GM12874 (cell line): ENCODE data around the gene PRR16.

Experiments
- TF ChIP-seq, protein P1 (sequence below): IDR thresholded peaks from 2 replicates; pipeline ENCODE4 v1.5.1; 2011; ENCODE audit warnings: low read depth, mild to moderate bottlenecking, control low read depth, low read length, moderate library complexity; ENCODE audit not compliant: insufficient read depth

PRR16 gene

DNA sequence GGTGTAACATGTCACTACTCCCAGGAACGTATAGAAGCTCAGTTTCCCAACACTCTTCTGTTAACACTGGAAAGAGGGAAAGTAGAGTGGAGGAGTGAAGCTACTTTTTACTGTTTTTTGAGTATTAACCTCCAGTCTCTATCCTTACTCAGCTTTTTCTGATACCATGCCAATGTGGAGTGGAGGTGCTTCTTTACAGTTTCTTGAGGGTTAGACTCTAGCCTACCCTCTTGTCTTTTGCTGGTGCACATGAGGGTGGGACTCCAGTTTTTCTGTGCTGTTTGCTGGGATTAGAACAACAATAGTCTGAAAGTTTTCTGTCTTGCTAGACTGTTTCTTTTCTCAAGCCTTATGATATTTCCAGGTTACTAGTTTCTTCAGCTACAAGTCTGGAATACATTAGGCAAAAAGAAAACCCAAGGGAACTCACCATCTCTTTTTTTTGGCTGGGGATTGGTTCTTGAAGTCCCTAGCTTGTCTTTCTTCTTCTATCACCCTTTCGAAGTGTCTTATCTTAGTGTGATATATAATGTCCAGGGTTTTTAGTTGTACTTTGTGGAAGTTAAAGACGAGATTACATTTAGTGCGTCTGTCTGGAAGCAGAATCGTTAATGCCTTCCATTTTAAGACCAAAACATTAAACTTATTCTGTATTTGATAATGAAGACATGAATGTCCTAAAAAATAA lies 35.9 kb downstream of the PRR16 start:
- TF ChIP-seq, protein P1, sequence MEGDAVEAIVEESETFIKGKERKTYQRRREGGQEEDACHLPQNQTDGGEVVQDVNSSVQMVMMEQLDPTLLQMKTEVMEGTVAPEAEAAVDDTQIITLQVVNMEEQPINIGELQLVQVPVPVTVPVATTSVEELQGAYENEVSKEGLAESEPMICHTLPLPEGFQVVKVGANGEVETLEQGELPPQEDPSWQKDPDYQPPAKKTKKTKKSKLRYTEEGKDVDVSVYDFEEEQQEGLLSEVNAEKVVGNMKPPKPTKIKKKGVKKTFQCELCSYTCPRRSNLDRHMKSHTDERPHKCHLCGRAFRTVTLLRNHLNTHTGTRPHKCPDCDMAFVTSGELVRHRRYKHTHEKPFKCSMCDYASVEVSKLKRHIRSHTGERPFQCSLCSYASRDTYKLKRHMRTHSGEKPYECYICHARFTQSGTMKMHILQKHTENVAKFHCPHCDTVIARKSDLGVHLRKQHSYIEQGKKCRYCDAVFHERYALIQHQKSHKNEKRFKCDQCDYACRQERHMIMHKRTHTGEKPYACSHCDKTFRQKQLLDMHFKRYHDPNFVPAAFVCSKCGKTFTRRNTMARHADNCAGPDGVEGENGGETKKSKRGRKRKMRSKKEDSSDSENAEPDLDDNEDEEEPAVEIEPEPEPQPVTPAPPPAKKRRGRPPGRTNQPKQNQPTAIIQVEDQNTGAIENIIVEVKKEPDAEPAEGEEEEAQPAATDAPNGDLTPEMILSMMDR: no peak

DNA sequence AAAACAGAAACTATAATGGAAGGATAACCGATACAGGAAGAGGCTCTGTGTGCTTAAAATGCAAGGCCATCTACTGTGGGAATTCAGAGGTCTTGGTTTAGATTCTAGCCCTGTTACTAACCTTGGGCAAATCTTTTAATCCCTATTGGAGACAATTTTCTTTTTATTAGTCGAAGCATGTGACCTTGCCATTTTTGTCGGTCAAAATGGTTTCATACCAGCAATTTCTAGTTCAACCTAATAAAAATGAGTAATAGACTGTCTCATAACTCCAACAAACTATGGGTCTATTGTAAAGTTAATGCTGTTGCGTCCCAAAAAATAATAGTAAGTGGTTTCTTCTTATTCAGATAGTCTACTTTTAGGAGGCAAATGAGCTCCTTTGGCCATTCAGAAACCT lies 38.4 kb downstream of the PRR16 start:
- TF ChIP-seq, protein P1: no peak

DNA sequence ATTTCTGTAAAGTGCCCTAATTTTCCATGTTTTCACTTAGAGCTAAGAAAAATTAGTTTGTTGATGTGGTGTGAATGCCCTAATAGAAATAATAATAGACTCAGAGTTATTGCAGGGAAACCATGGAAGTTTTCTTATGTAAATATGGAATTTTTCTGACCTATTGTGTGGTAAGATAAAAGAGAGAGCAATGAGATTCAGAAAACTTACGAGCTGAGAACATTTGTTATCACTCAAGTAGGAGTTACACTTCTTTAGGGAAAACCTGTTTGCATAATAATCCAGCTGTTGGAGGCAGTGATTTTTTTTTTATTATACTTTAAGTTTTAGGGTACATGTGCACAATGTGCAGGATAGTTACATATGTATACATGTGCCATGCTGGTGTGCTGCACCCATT lies 39.2 kb downstream of the PRR16 start:
- TF ChIP-seq, protein P1: no peak

DNA sequence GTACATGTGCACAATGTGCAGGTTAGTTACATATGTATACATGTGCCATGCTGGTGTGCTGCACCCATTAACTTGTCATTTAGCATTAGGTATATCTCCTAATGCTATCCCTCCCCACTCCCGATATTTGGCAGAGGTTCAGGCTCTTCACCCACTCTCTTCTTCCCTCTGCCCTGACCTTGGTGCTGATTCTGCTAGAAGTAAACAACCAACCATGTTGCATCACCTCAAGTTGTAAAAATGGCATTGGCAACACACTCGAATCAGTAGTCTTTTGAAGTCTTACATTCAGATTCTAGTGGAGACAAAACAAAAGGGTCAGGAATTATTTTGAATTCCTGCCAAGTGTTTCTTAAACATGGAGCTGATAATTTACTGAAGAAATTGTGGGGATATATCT lies 40.0 kb downstream of the PRR16 start:
- TF ChIP-seq, protein P1: no peak

DNA sequence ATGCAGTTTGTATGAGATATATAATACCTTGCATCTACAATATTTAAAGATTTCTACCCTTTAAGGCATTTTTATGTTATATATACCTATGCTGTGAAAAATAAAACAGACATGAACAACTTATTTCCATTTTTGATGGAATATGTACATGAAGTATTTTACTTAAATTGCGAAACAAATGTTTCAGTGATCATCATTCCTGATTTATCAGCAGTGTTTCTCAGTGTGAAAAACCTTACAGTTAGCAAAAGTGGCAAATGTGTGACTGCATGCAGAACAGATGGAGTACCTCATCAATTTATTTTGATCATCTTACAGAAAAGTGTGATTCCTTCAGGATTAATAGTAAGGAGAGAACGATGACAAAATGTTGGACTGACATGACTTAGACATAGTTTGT lies 43.1 kb downstream of the PRR16 start:
- TF ChIP-seq, protein P1: no peak

DNA sequence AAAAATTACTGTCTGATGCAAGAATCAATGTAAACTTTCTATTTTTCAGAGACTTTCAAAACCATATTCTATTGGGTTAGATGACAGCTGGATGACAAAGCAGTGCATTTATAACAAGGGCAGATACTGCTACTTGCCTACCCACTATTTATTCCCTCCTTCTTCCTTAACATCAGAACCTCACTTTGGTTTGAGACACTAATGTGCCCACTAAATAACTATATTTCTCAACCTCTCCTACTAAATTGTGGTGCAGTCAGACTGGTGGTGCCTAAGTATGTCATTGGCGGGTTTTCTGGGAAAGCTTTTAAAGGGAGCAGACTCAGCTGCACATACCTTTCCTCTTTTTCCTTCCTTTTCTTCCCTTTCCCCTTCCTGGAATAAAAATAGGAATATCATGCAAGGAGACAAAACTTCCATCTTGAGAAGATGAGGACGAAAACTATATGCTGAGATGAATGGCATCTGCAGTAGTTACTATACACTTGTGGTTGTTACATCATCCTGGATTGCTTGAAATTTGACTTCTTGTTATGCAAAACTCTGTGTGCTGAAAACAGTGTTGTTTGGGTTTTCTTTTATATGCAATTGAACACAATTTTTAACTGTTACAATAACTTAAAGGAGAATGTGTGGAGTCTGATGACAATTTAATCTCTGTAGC lies 43.8 kb downstream of the PRR16 start:
- TF ChIP-seq, protein P1: no peak

DNA sequence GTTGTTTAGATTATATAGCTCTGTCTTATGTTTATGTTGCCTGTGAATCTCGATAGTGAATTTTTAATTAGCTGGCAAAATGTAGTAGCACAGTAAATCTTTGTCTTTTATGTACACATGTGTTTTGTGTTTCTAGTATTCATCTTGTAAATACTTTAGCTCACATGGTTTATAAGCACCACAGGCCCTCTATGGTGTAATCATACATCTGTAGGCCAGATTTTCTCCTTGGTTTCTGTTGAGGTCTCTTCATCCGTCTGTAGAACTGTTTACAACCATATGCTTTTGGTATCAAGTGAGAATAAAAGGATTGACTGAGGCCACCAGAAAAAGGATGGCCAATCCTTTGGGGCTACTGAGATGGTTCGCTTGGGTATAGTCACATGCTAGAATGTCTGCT lies 45.0 kb downstream of the PRR16 start:
- TF ChIP-seq, protein P1: no peak
